Measurements from ENCODE around the gene LEP.

LEP gene

GRCh38 chr7:128202287-128202957 is 38.7 kb upstream of the LEP start:
- no peak overlapping the region for H3K14ac ChIP-seq (ENCODE audit: low read length)
- H2BK120ac ChIP-seq (ENCODE audit: low read depth, low read length): no peak overlapping the region
- H4K91ac ChIP-seq (ENCODE audit: low read depth, low read length, poor library complexity): no peak overlapping the region
- no peak overlapping the region for H3K23ac ChIP-seq (ENCODE audit: low read depth, low read length, poor library complexity)
- DNase-seq (ENCODE audit: low spot score): no peak
- peaks cover 0 to 4% of the 10 kb centered on the region in 2 donors for H3K9me3 ChIP-seq (replicated peaks in 1 of 2; ENCODE audit: control insufficient read depth in 2 of 2, insufficient read depth in 1 of 2, low read depth in 1 of 2, low read length in 2 of 2)
- no peak overlapping the region for H3K27ac ChIP-seq (replicated peaks; ENCODE audit: low read length)
- H2BK12ac ChIP-seq (ENCODE audit: low read length): no peak overlapping the region
- H3K4me3 ChIP-seq (ENCODE audit: low read length in 2 of 2): no peak overlapping the region
- H2AK5ac ChIP-seq (ENCODE audit: low read depth, low read length): no peak overlapping the region
- H3K9ac ChIP-seq (ENCODE audit: low read depth, low read length, poor library complexity): no peak overlapping the region
- no CpG with 5 or more reads among the region's 10 CpGs for WGBS, 2 donors (ENCODE audit: extremely low coverage in 2 of 2, insufficient read length in 2 of 2, insufficient replicate concordance in 1 of 2)
- H3K18ac ChIP-seq (ENCODE audit: low read length): no peak overlapping the region
- no peak overlapping the region for H2BK5ac ChIP-seq (ENCODE audit: low read length)
- H3K4me1 ChIP-seq (ENCODE audit: control insufficient read depth in 2 of 2, insufficient read depth in 1 of 2, low read depth in 1 of 2, low read length in 2 of 2): peaks cover 0 to 6% of the 10 kb centered on the region in 2 donors
- H3K36me3 ChIP-seq (replicated peaks in 1 of 2; ENCODE audit: control insufficient read depth in 2 of 2, insufficient read depth in 2 of 2, low read length in 2 of 2): no peaks in the 10 kb centered on the region
- no peak overlapping the region for H3K4me2 ChIP-seq (ENCODE audit: insufficient read depth, low read length, poor library complexity, severe bottlenecking)
- H2BK15ac ChIP-seq (ENCODE audit: low read length): no peak overlapping the region
- no peaks in the 10 kb centered on the region for H3K79me1 ChIP-seq (ENCODE audit: low read depth, low read length)
- peaks cover 2 to 64% (median 27%) of the 10 kb centered on the region in 3 experiments for H3K27me3 ChIP-seq (ENCODE audit: control insufficient read depth in 3 of 3, insufficient read depth in 3 of 3, low read depth in 1 of 3, low read length in 3 of 3)
- H4K8ac ChIP-seq (ENCODE audit: low read depth, low read length): no peak overlapping the region
- H2AFZ ChIP-seq (ENCODE audit: low read length): no peak overlapping the region
- H3K4ac ChIP-seq (ENCODE audit: low read length): no peak overlapping the region

GRCh38 chr7:128203047-128203491 is 38.0 kb upstream of the LEP start:
- Histone ChIP-seq H3K4me2 (ENCODE audit: insufficient read depth, low read length, poor library complexity, severe bottlenecking) (no peak overlapping the region), H3K4me1 (ENCODE audit: control insufficient read depth in 2 of 2, insufficient read depth in 1 of 2, low read depth in 1 of 2, low read length in 2 of 2) (peaks cover 0 to 6% of the 10 kb centered on the region in 2 donors), H3K79me1 (ENCODE audit: low read depth, low read length) (no peaks in the 10 kb centered on the region), H3K9ac (ENCODE audit: low read depth, low read length, poor library complexity) (no peak overlapping the region), H3K4ac (ENCODE audit: low read length) (no peak overlapping the region), H2BK5ac (ENCODE audit: low read length) (no peak overlapping the region), H3K36me3 (replicated peaks in 1 of 2; ENCODE audit: control insufficient read depth in 2 of 2, insufficient read depth in 2 of 2, low read length in 2 of 2) (no peaks in the 10 kb centered on the region), H2AFZ (ENCODE audit: low read length) (no peak overlapping the region), H3K18ac (ENCODE audit: low read length) (no peak overlapping the region), H3K4me3 (ENCODE audit: low read length in 2 of 2) (no peak overlapping the region), H2BK15ac (ENCODE audit: low read length) (no peak overlapping the region), H4K91ac (ENCODE audit: low read depth, low read length, poor library complexity) (no peak overlapping the region), H3K23ac (ENCODE audit: low read depth, low read length, poor library complexity) (no peak overlapping the region), H3K9me3 (replicated peaks in 1 of 2; ENCODE audit: control insufficient read depth in 2 of 2, insufficient read depth in 1 of 2, low read depth in 1 of 2, low read length in 2 of 2) (peaks cover 0 to 4% of the 10 kb centered on the region in 2 donors), H2BK120ac (ENCODE audit: low read depth, low read length) (no peak overlapping the region), H4K8ac (ENCODE audit: low read depth, low read length) (no peak overlapping the region), H3K14ac (ENCODE audit: low read length) (no peak overlapping the region), H3K27me3 (ENCODE audit: control insufficient read depth in 3 of 3, insufficient read depth in 3 of 3, low read depth in 1 of 3, low read length in 3 of 3) (peaks cover 2 to 67% (median 27%) of the 10 kb centered on the region in 3 experiments), H3K27ac (replicated peaks; ENCODE audit: low read length) (no peak overlapping the region), H2AK5ac (ENCODE audit: low read depth, low read length) (no peak overlapping the region), H2BK12ac (ENCODE audit: low read length) (no peak overlapping the region)
- WGBS, 2 donors (ENCODE audit: extremely low coverage in 2 of 2, insufficient read length in 2 of 2, insufficient replicate concordance in 1 of 2): no CpG with 5 or more reads among the region's 12 CpGs
- no peak for DNase-seq (ENCODE audit: low spot score)

- H3K9ac ChIP-seq (ENCODE audit: low read depth, low read length, poor library complexity): no peak overlapping the region
- no peak overlapping the region for H4K8ac ChIP-seq (ENCODE audit: low read depth, low read length)
- H2AK5ac ChIP-seq (ENCODE audit: low read depth, low read length): no peak overlapping the region
- H3K9me3 ChIP-seq (replicated peaks in 1 of 2; ENCODE audit: control insufficient read depth in 2 of 2, insufficient read depth in 1 of 2, low read depth in 1 of 2, low read length in 2 of 2): peaks cover 0 to 4% of the 10 kb centered on the region in 2 donors
- no peak overlapping the region for H3K4ac ChIP-seq (ENCODE audit: low read length)
- H3K14ac ChIP-seq (ENCODE audit: low read length): no peak overlapping the region
- H3K23ac ChIP-seq (ENCODE audit: low read depth, low read length, poor library complexity): no peak overlapping the region
- no peak overlapping the region for H3K18ac ChIP-seq (ENCODE audit: low read length)
- no peak overlapping the region for H2AFZ ChIP-seq (ENCODE audit: low read length)
- no peak overlapping the region for H2BK5ac ChIP-seq (ENCODE audit: low read length)
- H3K4me1 ChIP-seq (ENCODE audit: control insufficient read depth in 2 of 2, insufficient read depth in 1 of 2, low read depth in 1 of 2, low read length in 2 of 2): peaks cover 0 to 8% of the 10 kb centered on the region in 2 donors
- no peaks in the 10 kb centered on the region for H3K79me1 ChIP-seq (ENCODE audit: low read depth, low read length)
- no peak overlapping the region for H3K4me2 ChIP-seq (ENCODE audit: insufficient read depth, low read length, poor library complexity, severe bottlenecking)
- no peak overlapping the region for H2BK15ac ChIP-seq (ENCODE audit: low read length)
- H2BK12ac ChIP-seq (ENCODE audit: low read length): no peak overlapping the region
- no peak for DNase-seq (ENCODE audit: low spot score)
- H3K27ac ChIP-seq (replicated peaks; ENCODE audit: low read length): no peak overlapping the region
- H2BK120ac ChIP-seq (ENCODE audit: low read depth, low read length): no peak overlapping the region
- no peak overlapping the region for H3K4me3 ChIP-seq (ENCODE audit: low read length in 2 of 2)
- H3K27me3 ChIP-seq (ENCODE audit: control insufficient read depth in 3 of 3, insufficient read depth in 3 of 3, low read depth in 1 of 3, low read length in 3 of 3): peaks cover 2 to 65% (median 27%) of the 10 kb centered on the region in 3 experiments
- WGBS, 2 donors (ENCODE audit: extremely low coverage in 2 of 2, insufficient read length in 2 of 2, insufficient replicate concordance in 1 of 2): no CpG with 5 or more reads among the region's 8 CpGs
- no peak overlapping the region for H4K91ac ChIP-seq (ENCODE audit: low read depth, low read length, poor library complexity)
- H3K36me3 ChIP-seq (replicated peaks in 1 of 2; ENCODE audit: control insufficient read depth in 2 of 2, insufficient read depth in 2 of 2, low read length in 2 of 2): no peaks in the 10 kb centered on the region
These were observed 37.3 kb upstream of the LEP start for GRCh38 chr7:128203710-128204214.

- H2BK5ac ChIP-seq (ENCODE audit: low read length): no peak overlapping the region
- H4K8ac ChIP-seq (ENCODE audit: low read depth, low read length): no peak overlapping the region
- no peak overlapping the region for H3K23ac ChIP-seq (ENCODE audit: low read depth, low read length, poor library complexity)
- WGBS, 2 donors (ENCODE audit: extremely low coverage in 2 of 2, insufficient read length in 2 of 2, insufficient replicate concordance in 1 of 2): no CpG with 5 or more reads among the region's 5 CpGs
- no peak overlapping the region for H3K4me2 ChIP-seq (ENCODE audit: insufficient read depth, low read length, poor library complexity, severe bottlenecking)
- no peak for DNase-seq (ENCODE audit: low spot score)
- H4K91ac ChIP-seq (ENCODE audit: low read depth, low read length, poor library complexity): no peak overlapping the region
- H3K36me3 ChIP-seq (replicated peaks in 1 of 2; ENCODE audit: control insufficient read depth in 2 of 2, insufficient read depth in 2 of 2, low read length in 2 of 2): no peaks in the 10 kb centered on the region
- no peak overlapping the region for H3K14ac ChIP-seq (ENCODE audit: low read length)
- H3K4ac ChIP-seq (ENCODE audit: low read length): no peak overlapping the region
- H2BK15ac ChIP-seq (ENCODE audit: low read length): no peak overlapping the region
- peaks cover 0 to 8% of the 10 kb centered on the region in 2 donors for H3K4me1 ChIP-seq (ENCODE audit: control insufficient read depth in 2 of 2, insufficient read depth in 1 of 2, low read depth in 1 of 2, low read length in 2 of 2)
- H3K18ac ChIP-seq (ENCODE audit: low read length): no peak overlapping the region
- H3K4me3 ChIP-seq (ENCODE audit: low read length in 2 of 2): no peak overlapping the region
- H2BK12ac ChIP-seq (ENCODE audit: low read length): no peak overlapping the region
- peaks cover 2 to 63% (median 27%) of the 10 kb centered on the region in 3 experiments for H3K27me3 ChIP-seq (ENCODE audit: control insufficient read depth in 3 of 3, insufficient read depth in 3 of 3, low read depth in 1 of 3, low read length in 3 of 3)
- H3K79me1 ChIP-seq (ENCODE audit: low read depth, low read length): no peaks in the 10 kb centered on the region
- H3K9ac ChIP-seq (ENCODE audit: low read depth, low read length, poor library complexity): no peak overlapping the region
- H3K9me3 ChIP-seq (replicated peaks in 1 of 2; ENCODE audit: control insufficient read depth in 2 of 2, insufficient read depth in 1 of 2, low read depth in 1 of 2, low read length in 2 of 2): peaks cover 0 to 4% of the 10 kb centered on the region in 2 donors
- no peak overlapping the region for H2AK5ac ChIP-seq (ENCODE audit: low read depth, low read length)
- no peak overlapping the region for H2AFZ ChIP-seq (ENCODE audit: low read length)
- no peak overlapping the region for H2BK120ac ChIP-seq (ENCODE audit: low read depth, low read length)
- H3K27ac ChIP-seq (replicated peaks; ENCODE audit: low read length): no peak overlapping the region
These were observed 36.6 kb upstream of the LEP start for GRCh38 chr7:128204455-128204854.

Measured in neuronal stem cell (in vitro differentiated cells).